ENCODE measurements around the gene DRAXIN.

Gene DRAXIN

DNA sequence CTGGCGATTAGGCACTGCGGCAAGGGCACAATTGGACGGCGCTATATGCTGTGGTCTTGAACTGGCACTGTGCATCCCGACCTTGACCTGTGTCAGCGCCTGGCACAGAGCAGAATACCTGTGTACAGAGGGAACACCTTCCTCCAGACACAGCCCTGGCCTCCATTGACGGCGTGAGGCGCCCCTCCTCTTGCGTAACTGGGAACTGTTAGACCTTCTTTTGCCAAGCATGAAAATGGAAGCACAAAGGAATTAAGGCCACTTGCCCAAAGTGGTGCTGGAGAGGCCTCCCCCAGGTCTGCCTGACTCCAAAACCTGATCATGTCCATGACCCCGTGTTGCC is 37.6 kb downstream of the DRAXIN start:
- DNase-seq (ENCODE audit: insufficient read length, low spot score) (no peak), FAIRE-seq (no peak)

DNA sequence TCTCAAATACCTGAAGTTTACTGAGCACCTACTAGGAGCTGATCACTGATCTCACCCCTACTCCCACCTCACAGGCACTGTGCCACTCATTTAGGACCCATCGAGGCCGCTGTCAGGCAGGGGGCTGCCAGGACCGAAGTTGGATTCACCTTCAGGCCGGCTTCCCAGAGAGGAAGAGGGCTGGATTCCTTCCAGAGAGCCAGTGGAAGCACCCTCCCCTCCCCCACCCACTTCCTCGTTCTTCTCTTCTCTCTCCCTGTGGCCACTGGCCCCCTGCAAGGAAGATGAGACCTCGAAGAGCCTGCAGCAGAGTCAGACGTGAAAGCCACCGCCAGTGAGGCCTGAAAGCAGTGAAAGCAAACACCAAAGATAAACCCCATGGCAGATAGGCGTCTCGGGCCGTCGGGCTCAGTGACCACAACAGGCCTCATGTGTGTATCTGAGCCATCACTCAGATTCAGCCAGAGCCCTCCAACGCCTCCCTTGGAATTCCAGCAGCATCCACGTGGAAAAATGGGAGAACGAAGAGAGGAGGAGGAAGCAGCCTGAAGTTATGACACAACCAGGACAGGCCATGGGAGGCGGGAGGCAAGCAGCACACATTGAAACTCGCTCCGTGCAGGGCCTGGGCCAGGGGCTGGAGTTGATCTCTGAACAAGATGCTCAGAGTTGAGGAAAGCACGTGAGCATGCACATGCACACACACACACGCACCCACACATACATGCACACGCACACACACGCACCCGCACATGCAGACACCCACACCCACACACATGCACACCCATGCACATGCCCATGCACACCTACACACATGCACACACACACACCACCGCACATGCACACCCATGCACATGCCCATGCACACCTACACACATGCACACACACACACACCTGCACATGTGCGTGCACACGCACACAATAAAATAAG is 38.3 kb downstream of the DRAXIN start:
- DNase-seq (ENCODE audit: insufficient read length, low spot score), result no peak
- TF ChIP-seq, protein P1, sequence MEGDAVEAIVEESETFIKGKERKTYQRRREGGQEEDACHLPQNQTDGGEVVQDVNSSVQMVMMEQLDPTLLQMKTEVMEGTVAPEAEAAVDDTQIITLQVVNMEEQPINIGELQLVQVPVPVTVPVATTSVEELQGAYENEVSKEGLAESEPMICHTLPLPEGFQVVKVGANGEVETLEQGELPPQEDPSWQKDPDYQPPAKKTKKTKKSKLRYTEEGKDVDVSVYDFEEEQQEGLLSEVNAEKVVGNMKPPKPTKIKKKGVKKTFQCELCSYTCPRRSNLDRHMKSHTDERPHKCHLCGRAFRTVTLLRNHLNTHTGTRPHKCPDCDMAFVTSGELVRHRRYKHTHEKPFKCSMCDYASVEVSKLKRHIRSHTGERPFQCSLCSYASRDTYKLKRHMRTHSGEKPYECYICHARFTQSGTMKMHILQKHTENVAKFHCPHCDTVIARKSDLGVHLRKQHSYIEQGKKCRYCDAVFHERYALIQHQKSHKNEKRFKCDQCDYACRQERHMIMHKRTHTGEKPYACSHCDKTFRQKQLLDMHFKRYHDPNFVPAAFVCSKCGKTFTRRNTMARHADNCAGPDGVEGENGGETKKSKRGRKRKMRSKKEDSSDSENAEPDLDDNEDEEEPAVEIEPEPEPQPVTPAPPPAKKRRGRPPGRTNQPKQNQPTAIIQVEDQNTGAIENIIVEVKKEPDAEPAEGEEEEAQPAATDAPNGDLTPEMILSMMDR (IDR thresholded peaks at IDR 0.05; ENCODE audit: insufficient read depth, missing control alignments), result no peak
- FAIRE-seq, result no peak

More for the DNA sequence above, 37.6 kb downstream of the DRAXIN start:
- TF ChIP-seq, protein P1 (IDR thresholded peaks at IDR 0.05; ENCODE audit: insufficient read depth, missing control alignments), result no peak

DNA sequence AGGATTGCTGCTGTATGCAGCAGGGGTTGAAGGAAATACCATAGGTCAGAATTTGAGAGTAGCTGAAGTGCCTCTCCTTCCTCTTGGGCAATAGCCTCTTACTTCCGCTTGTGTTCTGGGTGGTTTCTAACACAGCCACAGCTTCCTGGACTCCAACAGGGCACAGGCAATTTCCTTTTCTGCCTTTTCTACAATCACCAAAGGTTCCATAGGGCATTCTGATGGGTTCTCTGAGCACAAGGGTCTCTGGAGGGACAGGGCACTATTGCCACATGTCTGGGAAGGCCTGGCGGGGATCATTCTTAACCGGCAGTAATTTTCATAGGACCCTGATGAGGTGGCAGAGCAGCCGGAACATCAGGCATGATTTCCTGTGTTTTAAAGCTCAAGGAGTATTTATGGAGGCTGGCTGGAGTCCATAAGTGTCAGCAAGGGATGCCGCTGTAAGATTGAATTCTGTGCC is 39.0 kb downstream of the DRAXIN start:
- TF ChIP-seq, protein P1 (IDR thresholded peaks at IDR 0.05; ENCODE audit: insufficient read depth, missing control alignments), result no peak
- DNase-seq (ENCODE audit: insufficient read length, low spot score) (no peak), FAIRE-seq (no peak)

DNA sequence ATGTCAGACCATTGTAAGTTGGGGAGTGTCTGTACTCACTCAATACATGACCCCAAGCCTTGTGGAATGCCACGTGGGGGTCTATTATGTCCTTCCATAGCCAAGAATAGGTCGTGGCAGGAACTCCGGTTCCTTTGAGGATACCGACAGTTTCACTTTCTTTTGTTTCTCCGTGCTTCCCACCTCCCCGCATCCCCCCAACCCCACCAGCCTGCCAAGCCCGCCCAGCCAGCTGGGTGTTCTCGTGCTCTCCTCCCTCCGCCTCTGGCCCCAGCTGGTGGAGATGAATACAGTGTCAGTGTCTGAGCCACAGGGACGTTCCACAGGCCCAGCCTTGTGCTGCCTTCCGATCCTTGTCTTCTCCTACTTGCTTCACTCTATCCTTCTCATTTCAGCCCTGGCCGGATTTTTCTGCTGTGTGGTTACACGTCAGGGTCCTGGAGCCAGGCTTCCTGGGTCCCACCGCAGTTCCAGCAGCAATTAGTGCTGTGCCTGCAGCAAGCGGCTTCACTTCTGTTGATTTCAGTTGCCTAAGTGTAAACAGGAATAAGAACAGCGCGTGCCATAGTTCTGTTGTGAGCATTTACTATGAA is 40.3 kb downstream of the DRAXIN start:
- FAIRE-seq, result no peak
- TF ChIP-seq, protein P1 (IDR thresholded peaks at IDR 0.05; ENCODE audit: insufficient read depth, missing control alignments), result no peak
- no peak for DNase-seq (ENCODE audit: insufficient read length, low spot score)

DNA sequence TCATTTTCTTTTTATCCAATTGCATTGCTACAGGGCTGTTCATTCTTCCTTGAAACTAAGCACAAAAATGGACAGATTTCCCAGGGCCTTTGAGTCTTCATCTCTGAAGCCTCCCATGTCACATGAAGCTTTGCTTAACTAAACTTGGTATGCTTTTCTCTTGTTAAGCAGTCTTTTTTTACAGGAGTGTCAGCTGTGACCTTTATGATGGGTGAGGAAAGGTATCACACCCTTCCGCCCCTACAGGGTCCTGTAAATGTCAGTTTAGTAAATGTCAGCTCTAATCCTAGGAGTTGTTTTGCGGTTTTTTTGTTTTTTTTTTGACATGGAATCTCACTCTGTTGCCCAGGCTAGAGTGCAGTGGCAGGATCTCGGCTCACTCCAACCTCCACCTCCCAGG is 41.8 kb downstream of the DRAXIN start:
- no peak for FAIRE-seq
- no peak for DNase-seq (ENCODE audit: insufficient read length, low spot score)
- TF ChIP-seq, protein P1 (IDR thresholded peaks at IDR 0.05; ENCODE audit: insufficient read depth, missing control alignments), result no peak

DNA sequence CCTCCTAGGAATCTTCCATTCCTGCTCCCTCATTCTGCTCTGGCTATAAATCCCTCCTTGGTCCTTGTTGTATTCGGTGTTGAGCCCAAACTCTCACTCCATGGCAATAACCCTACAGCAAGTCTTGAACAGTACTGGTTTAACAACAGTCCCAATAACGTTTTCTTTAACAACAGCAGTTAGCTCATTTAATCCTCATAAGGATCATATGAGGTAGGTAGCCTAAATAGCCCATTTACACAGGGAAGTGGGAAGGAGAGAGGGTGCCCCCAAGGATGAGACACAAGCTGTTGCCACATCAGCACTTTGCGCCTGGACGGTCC is 44.0 kb downstream of the DRAXIN start:
- DNase-seq (ENCODE audit: insufficient read length, low spot score) (no peak), FAIRE-seq (no peak)
- TF ChIP-seq, protein P1 (IDR thresholded peaks at IDR 0.05; ENCODE audit: insufficient read depth, missing control alignments), result no peak

Data from D721Med (cell line).